Smooth muscle cell (in vitro differentiated cells): ENCODE results near the gene KLHL22. TPM values are rescaled to one million over a fixed set of nuclear protein-coding genes. Genes with fewer than 3 reads are reported as not detected.
A peak's percentile ranks its signal among the peaks of the same experiment; 100 is the strongest.

Experiments
- DNase-seq: peaks from one replicate; lab custom pipeline; 2025; ENCODE audit not compliant: unreplicated experiment; lab: John Stamatoyannopoulos, UW
- H2AFZ ChIP-seq: fragments of 200-600 bp; sonication (generic); 2 replicates; pipeline ENCODE4 v1.6.0; 2016; ENCODE audit warnings: antibody characterized with exemption, low read depth, mild to moderate bottlenecking
- H3F3A ChIP-seq: fragments of 200-600 bp; sonication (generic); 2 replicates; pipeline ENCODE4 v1.6.0; 2017; ENCODE audit warnings: antibody characterized with exemption, low read depth
- H3K27ac ChIP-seq: fragments of 200-600 bp; sonication (generic); 2 replicates; pipeline ENCODE4 v1.5.1; 2016; ENCODE audit warnings: low read depth, mild to moderate bottlenecking
- H3K27me3 ChIP-seq: fragments of 200-600 bp; sonication (generic); 2 replicates; pipeline ENCODE4 v1.6.1; 2016; ENCODE audit warnings: low read depth, mild to moderate bottlenecking
- H3K36me3 ChIP-seq: fragments of 200-600 bp; sonication (generic); 2 replicates; pipeline ENCODE4 v1.5.1; 2016; ENCODE audit warnings: low read depth
- H3K4me1 ChIP-seq: fragments of 200-600 bp; sonication (generic); 2 replicates; pipeline ENCODE4 v1.5.1; 2016; ENCODE audit warnings: low read depth
- H3K4me2 ChIP-seq: fragments of 200-600 bp; sonication (generic); 2 replicates; pipeline ENCODE4 v1.6.0; 2016; ENCODE audit warnings: mild to moderate bottlenecking
- H3K4me3 ChIP-seq: fragments of 200-600 bp; sonication (generic); 2 replicates; pipeline ENCODE4 v1.5.1; 2016; ENCODE audit warnings: mild to moderate bottlenecking
- H3K79me2 ChIP-seq: fragments of 200-600 bp; sonication (generic); 2 replicates; pipeline ENCODE4 v1.6.0; 2016; ENCODE audit warnings: low read depth, mild to moderate bottlenecking
- H3K9ac ChIP-seq: fragments of 200-600 bp; sonication (generic); 2 replicates; pipeline ENCODE4 v1.6.0; 2016; ENCODE audit warnings: low read depth
- H3K9me3 ChIP-seq: fragments of 200-600 bp; sonication (generic); replicated peaks from 2 replicates; pipeline ENCODE4 v1.5.1; 2016; ENCODE audit warnings: low read depth
- H4K20me1 ChIP-seq: fragments of 200-600 bp; sonication (generic); 2 replicates; pipeline ENCODE4 v1.6.0; 2016; ENCODE audit warnings: low read depth
- CTCF ChIP-seq: fragments of 200-600 bp; sonication (generic); IDR thresholded peaks from 2 replicates; pipeline ENCODE4 v1.5.1; 2017; ENCODE audit warnings: borderline replicate concordance, mild to moderate bottlenecking, antibody characterized with exemption; ENCODE audit not compliant: insufficient read depth, poor library complexity, severe bottlenecking
- WGBS: methylation state at CpG from one replicate; pipeline ENCODE4 v1.1.7; 2016; ENCODE audit warnings: low lambda C conversion rate; 5-methylcytosine and 5-hydroxymethylcytosine counted together
- polyA plus RNA-seq: library from polyadenylated mRNA; unstranded; fragments of >200 nt; fragmentation: Nextera tagmentation; extraction: Ambion mirVana; gene quantifications from 2 replicates; pipeline ENCODE4 v1.2.1, GENCODE V29; 2016
- total RNA-seq: library from RNA; depleted of rRNA; stranded (reverse); fragments of >200 nt; gene quantifications from 2 replicates; pipeline ENCODE4 v1.2.3, GENCODE V29; 2014

Gene KLHL22
- total and polyA plus RNA-seq, 2 experiments from 2014 or later: 17.1 to 27.3 TPM

- Histone ChIP-seq H3K79me2 (peaks cover 24% of the 10 kb centered on the region), H3K4me3 (no peak overlapping the region), H3K9me3 (no peaks in the 10 kb centered on the region), H3K9ac (no peak overlapping the region), H3K27ac (no peak overlapping the region), H3K4me1 (peaks cover 12% of the 10 kb centered on the region), H3F3A (peaks cover 6% of the 10 kb centered on the region), H4K20me1 (peaks cover 15% of the 10 kb centered on the region), H3K27me3 (no peaks in the 10 kb centered on the region), H3K36me3 (no peaks in the 10 kb centered on the region), H2AFZ (no peak overlapping the region), H3K4me2 (no peak overlapping the region)
- DNase-seq: no peak
- WGBS: 97% methylated on average over 5 of the region's 5 CpGs
- TF ChIP-seq CTCF: no peak
These were observed 55.5 kb downstream of the KLHL22 start for GRCh38 chr22:20439928-20440575.

DNA sequence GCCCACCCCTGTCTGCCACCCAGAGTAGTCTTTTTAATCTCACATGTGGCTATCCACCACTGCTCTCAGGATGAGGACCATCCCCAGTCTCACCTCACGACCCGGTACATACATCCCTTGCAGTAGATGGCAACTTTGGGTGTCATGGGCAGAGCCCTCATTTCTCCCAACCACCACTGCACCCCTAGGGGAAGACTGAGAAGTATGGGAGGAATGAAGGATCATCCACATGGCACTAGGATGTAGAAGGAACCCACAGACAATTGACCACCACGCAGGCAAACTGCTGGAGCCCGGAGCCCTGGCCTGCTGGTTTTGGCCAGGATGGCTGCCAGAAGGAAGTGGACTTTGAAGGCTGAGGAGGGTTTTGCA, 56.1 kb downstream of the KLHL22 start:
- Histone ChIP-seq H3K9me3 (no peaks in the 10 kb centered on the region), H3K79me2 (peaks cover 29% of the 10 kb centered on the region), H3K4me1 (peaks cover 12% of the 10 kb centered on the region), H3K27me3 (no peaks in the 10 kb centered on the region), H4K20me1 (peaks cover 20% of the 10 kb centered on the region), H3K9ac (no peak overlapping the region), H3K4me3 (no peak overlapping the region), H3F3A (peaks cover 6% of the 10 kb centered on the region), H3K27ac (no peak overlapping the region), H3K4me2 (no peak overlapping the region), H2AFZ (no peak overlapping the region), H3K36me3 (no peaks in the 10 kb centered on the region)
- no peak for TF ChIP-seq CTCF
- DNase-seq: no peak
- WGBS: 90% methylated on average over 4 of the region's 4 CpGs

- Histone ChIP-seq H3K9me3 (no peaks in the 10 kb centered on the region), H2AFZ (no peak overlapping the region), H3K4me3 (peak overlapping the region; percentile 67), H3K36me3 (no peaks in the 10 kb centered on the region), H3F3A (peaks cover 10% of the 10 kb centered on the region), H4K20me1 (peaks cover 26% of the 10 kb centered on the region), H3K4me1 (peaks cover 12% of the 10 kb centered on the region), H3K79me2 (peaks cover 35% of the 10 kb centered on the region), H3K4me2 (peak overlapping the region; percentile 100), H3K27ac (no peak overlapping the region), H3K27me3 (no peaks in the 10 kb centered on the region), H3K9ac (no peak overlapping the region)
- no peak for DNase-seq
- WGBS: 70% methylated on average over 13 of the region's 13 CpGs
- TF ChIP-seq CTCF: no peak
These were observed 56.7 kb downstream of the KLHL22 start for GRCh38 chr22:20438678-20439492.
